Endothelial cell (in vitro differentiated cells): ENCODE results near the gene ADGRV1. TPM values are rescaled to one million over a fixed set of nuclear protein-coding genes. Genes with fewer than 3 reads are reported as not detected.
"Not testable (repeated sequence)": the region's sequence is repeated elsewhere in the genome, so short reads cannot be mapped to it uniquely, and the experiment has no call there.

Experiments used
- DNase-seq: peaks from one replicate; pipeline ENCODE4 v3.0.0; 2021; ENCODE audit warnings: low spot score
- H3K27ac Mint-ChIP-seq: one replicate; pipeline ENCODE4 v1.8.0; 2021; ENCODE audit warnings: mixed read lengths, inconsistent platforms; ENCODE audit not compliant: unreplicated experiment
- H3K27me3 Mint-ChIP-seq: one replicate; pipeline ENCODE4 v1.8.0; 2021; ENCODE audit warnings: mild to moderate bottlenecking, moderate library complexity, mixed read lengths, inconsistent platforms; ENCODE audit not compliant: unreplicated experiment
- H3K36me3 Mint-ChIP-seq: one replicate; pipeline ENCODE4 v1.8.0; 2021; ENCODE audit warnings: mild to moderate bottlenecking, low read depth, mixed read lengths, inconsistent platforms; ENCODE audit not compliant: unreplicated experiment
- H3K4me1 Mint-ChIP-seq: one replicate; pipeline ENCODE4 v1.8.0; 2021; ENCODE audit warnings: mild to moderate bottlenecking, mixed read lengths, inconsistent platforms; ENCODE audit not compliant: unreplicated experiment
- H3K4me3 Mint-ChIP-seq: one replicate; pipeline ENCODE4 v1.8.0; 2021; ENCODE audit warnings: mild to moderate bottlenecking, mixed read lengths, inconsistent platforms; ENCODE audit not compliant: unreplicated experiment
- H3K9me3 Mint-ChIP-seq: one replicate; pipeline ENCODE4 v1.8.0; 2021; ENCODE audit warnings: mixed read lengths, inconsistent platforms; ENCODE audit not compliant: unreplicated experiment
- CTCF ChIP-seq: fragments of 200-600 bp; sonication (generic); IDR thresholded peaks from one replicate; pipeline ENCODE4 v1.5.0; 2021; ENCODE audit warnings: antibody characterized with exemption; ENCODE audit not compliant: unreplicated experiment
- total RNA-seq: library from RNA; stranded (reverse); fragmentation: NEBNext Ultra II Directional; extraction: Animal tissue kit (Norgen Biotek cat#: 25700); gene quantifications from one replicate; pipeline ENCODE4 v1.2.1, GENCODE V29; 2021; ENCODE audit not compliant: unreplicated experiment

Gene ADGRV1
- total RNA-seq, 1 donor from 2014 or later: 23.1 TPM

DNA sequence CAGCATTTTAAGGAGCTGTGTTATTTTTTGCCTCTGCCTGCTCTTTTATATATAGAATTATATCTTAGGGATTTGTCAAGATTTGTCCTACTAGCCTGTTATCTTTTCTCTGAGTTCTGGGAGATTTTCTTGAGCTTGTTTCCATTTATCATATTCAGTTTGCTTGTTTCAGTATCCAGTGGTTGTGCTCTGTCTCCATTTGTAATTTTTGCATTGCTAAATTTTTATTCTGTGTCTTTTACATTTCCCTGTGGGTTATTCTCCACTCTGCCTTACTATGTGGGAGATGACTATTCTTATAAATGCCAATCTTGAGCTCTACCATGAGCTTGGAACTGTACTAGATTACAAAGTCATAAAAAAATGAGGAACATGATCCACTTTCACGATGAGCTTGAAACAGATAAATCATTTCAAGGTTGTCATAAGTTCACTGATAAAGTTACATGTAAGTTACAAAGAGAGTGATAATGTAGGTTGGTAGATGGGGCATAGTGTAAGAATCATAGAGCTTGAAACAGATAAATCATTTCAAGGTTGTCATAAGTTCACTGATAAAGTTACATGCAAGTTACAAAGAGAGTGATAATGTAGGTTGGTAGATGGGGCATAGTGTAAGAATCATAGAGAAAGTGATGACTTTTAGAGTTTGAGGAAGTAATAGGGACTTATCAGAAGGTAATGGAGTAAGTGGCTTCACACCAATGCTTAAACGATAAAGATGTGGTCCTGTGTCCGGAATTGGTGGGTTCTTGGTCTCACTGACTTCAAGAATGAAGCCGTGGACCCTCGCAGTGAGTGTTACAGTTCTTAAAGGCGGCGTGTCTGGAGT lies 287.3 kb downstream of the ADGRV1 start:
- Mint-ChIP-seq H3K4me3 (no peak overlapping the region), H3K36me3 (peaks cover 6% of the 10 kb centered on the region), H3K27me3 (no peaks in the 10 kb centered on the region), H3K9me3 (no peaks in the 10 kb centered on the region), H3K4me1 (peaks cover 7% of the 10 kb centered on the region), H3K27ac (no peak overlapping the region)
- no peak for DNase-seq
- TF ChIP-seq CTCF: no peak

DNA sequence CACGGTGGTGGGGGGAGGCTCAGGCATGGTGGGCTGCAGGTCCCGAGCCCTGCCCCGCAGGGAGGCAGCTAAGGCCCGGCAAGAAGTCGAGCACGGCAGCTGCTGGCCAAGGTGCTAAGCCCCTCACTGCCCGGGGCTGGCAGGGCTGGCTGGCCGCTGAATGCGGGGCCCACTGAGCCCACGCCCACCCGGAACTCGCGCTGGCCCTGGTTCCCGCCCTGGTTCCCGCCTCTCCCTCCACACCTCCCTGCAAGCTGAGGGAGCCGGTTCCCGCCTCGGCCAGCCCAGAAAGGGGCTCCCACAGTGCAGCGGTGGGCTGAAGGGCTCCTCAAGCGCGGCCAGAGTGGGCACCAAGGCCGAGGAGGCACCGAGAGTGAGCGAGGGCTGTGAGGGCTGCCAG lies 289.0 kb downstream of the ADGRV1 start:
- H3K27me3 Mint-ChIP-seq, DNase-seq, H3K9me3 Mint-ChIP-seq, H3K36me3 Mint-ChIP-seq, H3K4me3 Mint-ChIP-seq, H3K27ac Mint-ChIP-seq: not testable (repeated sequence)
- peaks cover 19% of the 10 kb centered on the region for H3K4me1 Mint-ChIP-seq

DNA sequence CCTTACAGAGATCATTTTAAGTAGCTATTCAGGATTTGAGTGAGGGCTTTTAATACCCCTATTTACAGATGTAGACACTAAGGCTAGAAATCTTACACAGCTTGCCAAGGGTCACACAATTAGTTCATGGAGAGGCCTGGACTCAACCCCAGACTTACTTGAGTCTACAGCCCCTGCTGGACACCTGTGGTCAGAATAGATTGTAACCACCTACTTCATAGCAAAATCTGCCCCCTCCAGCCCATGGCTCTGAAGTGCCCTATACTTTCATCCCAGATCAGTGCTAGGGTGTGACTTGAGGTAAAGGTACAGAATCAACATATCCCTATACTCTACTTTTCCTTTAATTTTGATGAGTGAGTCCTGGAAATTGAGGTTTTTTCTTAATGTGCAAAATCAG lies 291.3 kb downstream of the ADGRV1 start:
- H3K4me3 Mint-ChIP-seq: no peak overlapping the region
- no peak for DNase-seq
- H3K36me3 Mint-ChIP-seq: peaks cover 6% of the 10 kb centered on the region
- no peaks in the 10 kb centered on the region for H3K9me3 Mint-ChIP-seq
- H3K27me3 Mint-ChIP-seq: no peaks in the 10 kb centered on the region
- H3K4me1 Mint-ChIP-seq: peaks cover 25% of the 10 kb centered on the region
- no peak for TF ChIP-seq CTCF
- no peak overlapping the region for H3K27ac Mint-ChIP-seq

DNA sequence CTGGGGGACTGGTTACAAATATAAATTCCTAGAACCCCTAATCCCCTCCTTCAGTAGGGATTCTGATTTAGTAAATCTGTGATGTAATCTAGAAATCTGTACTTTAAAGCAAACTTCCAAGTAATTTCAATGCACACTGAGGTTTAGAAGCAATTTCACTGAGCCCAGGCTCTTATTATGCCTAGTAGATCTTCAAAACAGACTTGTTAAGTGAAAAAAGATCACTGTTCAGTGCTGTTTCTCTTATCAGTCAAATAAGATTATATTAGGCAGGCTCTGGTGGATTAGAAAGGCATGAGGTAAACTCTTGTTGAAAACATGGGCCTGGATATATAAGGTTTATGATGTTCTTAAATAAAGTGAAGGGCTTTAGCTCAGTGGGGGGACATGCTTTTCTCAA lies 293.9 kb downstream of the ADGRV1 start:
- Mint-ChIP-seq H3K4me1 (peaks cover 30% of the 10 kb centered on the region), H3K27me3 (no peaks in the 10 kb centered on the region), H3K27ac (no peak overlapping the region), H3K36me3 (no peaks in the 10 kb centered on the region), H3K4me3 (no peak overlapping the region), H3K9me3 (no peaks in the 10 kb centered on the region)
- TF ChIP-seq CTCF: no peak
- DNase-seq: no peak

DNA sequence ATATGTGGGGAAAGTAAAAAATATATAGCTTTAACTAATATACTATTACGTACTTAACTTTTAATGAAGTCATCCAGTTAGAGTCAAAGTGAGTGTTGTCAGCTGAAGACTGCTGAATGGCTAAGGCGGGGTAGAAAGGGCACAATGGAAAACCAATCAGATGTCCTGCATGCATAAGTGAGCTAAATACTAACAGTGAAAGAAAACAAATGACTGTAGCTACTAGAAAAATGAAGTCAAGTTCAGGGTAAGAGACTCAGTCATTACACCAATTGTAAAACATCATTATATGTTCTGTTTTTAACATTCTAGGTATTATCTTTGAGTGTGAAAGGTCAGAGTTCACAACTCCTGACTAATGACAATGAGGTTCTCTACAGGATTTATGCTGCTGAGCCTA lies 295.2 kb downstream of the ADGRV1 start:
- H3K4me3 Mint-ChIP-seq: no peak overlapping the region
- peaks cover 30% of the 10 kb centered on the region for H3K4me1 Mint-ChIP-seq
- no peak for DNase-seq
- H3K27ac Mint-ChIP-seq: no peak overlapping the region
- peaks cover 2% of the 10 kb centered on the region for H3K27me3 Mint-ChIP-seq
- no peak for TF ChIP-seq CTCF
- no peaks in the 10 kb centered on the region for H3K36me3 Mint-ChIP-seq
- no peaks in the 10 kb centered on the region for H3K9me3 Mint-ChIP-seq
